Thyroid gland (tissue), 4 donors: ENCODE measurements around the gene MYH4.

ENCODE experiments used
- POLR2A ChIP-seq, 2 donors: fragments of 450-650 bp; IDR thresholded peaks; one replicate each; pipeline ENCODE4 v1.6.1; 2017; ENCODE audit warnings: antibody characterized with exemption in 2 of 2, mild to moderate bottlenecking in 2 of 2, moderate library complexity in 1 of 2
- TF ChIP-seq, protein P1 (sequence below), 6 experiments: fragments of 200-600 bp in 3 of 6; fragments of 450-650 bp in 3 of 6; sonication (generic) in 3 of 6; IDR thresholded peaks; one replicate each; pipeline ENCODE4 v1.5.1; 2016 to 2019; ENCODE audit warnings: antibody characterized with exemption in 6 of 6, mild to moderate bottlenecking in 2 of 6, inconsistent platforms in 1 of 6, moderate library complexity in 1 of 6

DNA sequence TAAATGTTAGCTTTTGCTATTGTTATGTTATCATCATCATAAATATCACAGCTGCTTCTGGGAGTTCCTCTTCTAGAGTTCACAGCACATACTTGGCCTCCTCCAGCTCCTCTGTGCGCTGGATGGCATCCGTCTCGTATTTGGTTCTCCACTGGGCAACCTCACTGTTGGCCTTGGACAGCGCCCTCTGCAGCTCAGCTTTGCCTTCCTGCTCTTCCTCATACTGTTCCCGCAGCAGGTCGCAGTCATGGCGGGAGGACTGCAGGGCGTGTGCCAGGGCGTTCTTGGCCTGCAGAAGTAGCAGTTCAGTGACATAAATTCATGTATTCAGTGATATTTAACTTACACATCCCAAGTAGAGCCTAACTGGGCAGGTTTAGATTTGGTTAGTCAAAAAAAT lies 71.0 kb downstream of the MYH4 start:
- TF ChIP-seq, protein P1, sequence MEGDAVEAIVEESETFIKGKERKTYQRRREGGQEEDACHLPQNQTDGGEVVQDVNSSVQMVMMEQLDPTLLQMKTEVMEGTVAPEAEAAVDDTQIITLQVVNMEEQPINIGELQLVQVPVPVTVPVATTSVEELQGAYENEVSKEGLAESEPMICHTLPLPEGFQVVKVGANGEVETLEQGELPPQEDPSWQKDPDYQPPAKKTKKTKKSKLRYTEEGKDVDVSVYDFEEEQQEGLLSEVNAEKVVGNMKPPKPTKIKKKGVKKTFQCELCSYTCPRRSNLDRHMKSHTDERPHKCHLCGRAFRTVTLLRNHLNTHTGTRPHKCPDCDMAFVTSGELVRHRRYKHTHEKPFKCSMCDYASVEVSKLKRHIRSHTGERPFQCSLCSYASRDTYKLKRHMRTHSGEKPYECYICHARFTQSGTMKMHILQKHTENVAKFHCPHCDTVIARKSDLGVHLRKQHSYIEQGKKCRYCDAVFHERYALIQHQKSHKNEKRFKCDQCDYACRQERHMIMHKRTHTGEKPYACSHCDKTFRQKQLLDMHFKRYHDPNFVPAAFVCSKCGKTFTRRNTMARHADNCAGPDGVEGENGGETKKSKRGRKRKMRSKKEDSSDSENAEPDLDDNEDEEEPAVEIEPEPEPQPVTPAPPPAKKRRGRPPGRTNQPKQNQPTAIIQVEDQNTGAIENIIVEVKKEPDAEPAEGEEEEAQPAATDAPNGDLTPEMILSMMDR (IDR thresholded peaks at IDR 0.05), result no peak
- no peak for TF ChIP-seq POLR2A (IDR thresholded peaks at IDR 0.05)
